MCF 10A (cell line): ENCODE results near the gene WASF3. TPM values are rescaled to one million over a fixed set of nuclear protein-coding genes. Genes with fewer than 3 reads are reported as not detected.

ENCODE experiments used
- BruUV-seq: library from RNA; stranded (reverse); fragments of 400-500 nt; replicated peaks from 2 replicates; lab custom pipeline; 2021; lab: Mats Ljungman, UMichigan
- CTCF ChIA-PET: fragments of 300-600 bp; sonication (Branson Sonifier 250); formaldehyde crosslinking; extraction: SDS; loops from one replicate; lab custom pipeline; 2021; ENCODE audit warnings: antibody characterized with exemption, inconsistent platforms; lab: Yijun Ruan, JAX
- POLR2A ChIA-PET: fragments of 300-600, 350-650 bp; sonication (Branson Sonifier 250); formaldehyde crosslinking; extraction: SDS; loops from one replicate; lab custom pipeline; 2020; ENCODE audit warnings: antibody characterized with exemption, inconsistent platforms; lab: Yijun Ruan, JAX
- DNase-seq: peaks from one replicate; pipeline ENCODE4 v3.0.0-alpha.2; 2018; ENCODE audit not compliant: unreplicated experiment
- H3K27ac Mint-ChIP-seq: one replicate; pipeline ENCODE4 v1.8.0; 2022; ENCODE audit warnings: mild to moderate bottlenecking, low read depth, mixed read lengths; ENCODE audit not compliant: unreplicated experiment
- H3K27me3 Mint-ChIP-seq: one replicate; pipeline ENCODE4 v1.8.0; 2022; ENCODE audit warnings: mixed read lengths; ENCODE audit not compliant: insufficient read depth, unreplicated experiment
- H3K36me3 Mint-ChIP-seq: one replicate; pipeline ENCODE4 v1.8.0; 2022; ENCODE audit warnings: mild to moderate bottlenecking, moderate library complexity, mixed read lengths; ENCODE audit not compliant: insufficient read depth, unreplicated experiment
- H3K4me1 Mint-ChIP-seq: one replicate; pipeline ENCODE4 v1.8.0; 2022; ENCODE audit warnings: mixed read lengths; ENCODE audit not compliant: insufficient read depth, unreplicated experiment
- H3K4me3 Mint-ChIP-seq: one replicate; pipeline ENCODE4 v1.8.0; 2022; ENCODE audit warnings: mild to moderate bottlenecking, moderate library complexity, mixed read lengths; ENCODE audit not compliant: unreplicated experiment
- H3K9me3 Mint-ChIP-seq: one replicate; pipeline ENCODE4 v1.8.0; 2022; ENCODE audit warnings: mixed read lengths; ENCODE audit not compliant: unreplicated experiment
- CTCF ChIP-seq: fragments of 200-600 bp; IDR thresholded peaks from one replicate; pipeline ENCODE4 v1.8.0; 2022; ENCODE audit warnings: antibody characterized with exemption, mild to moderate bottlenecking; ENCODE audit not compliant: unreplicated experiment
- intact Hi-C: fragments of 100-400 bp; cut with micrococcal nuclease; formaldehyde crosslinking; loops from 2 replicates; pipeline ENCODE4 v1.14.1; 2022
- total RNA-seq: library from RNA; stranded (reverse); gene quantifications from 2 replicates; pipeline ENCODE4 v1.2.3, GENCODE V29; 2022

WASF3 gene
- total RNA-seq, 1 experiment from 2014 or later, result 24.0 TPM

- no peak overlapping the region for H3K27ac Mint-ChIP-seq
- CTCF ChIA-PET, result interaction anchor here (0.6 to 0.7 kb wide), 4 partner anchors 17 to 296 kb away, joined by 3 to 6 read pairs (median 4); no protein-coding TSS in a partner anchor
Measured at GRCh38 chr13:26660185-26660584, 102.7 kb downstream of the WASF3 start.

GRCh38 chr13:26660766-26661165, 103.3 kb downstream of the WASF3 start:
- H3K9me3 Mint-ChIP-seq, result no peaks in the 10 kb centered on the region
- no TSS peak for BruUV-seq
- intact Hi-C loops, result no loop called here
- H3K27ac Mint-ChIP-seq, result no peak overlapping the region
- H3K4me3 Mint-ChIP-seq, result no peak overlapping the region
- no peak for DNase-seq
- H3K27me3 Mint-ChIP-seq, result no peaks in the 10 kb centered on the region
- H3K36me3 Mint-ChIP-seq, result peaks cover 5% of the 10 kb centered on the region
- ChIA-PET CTCF (no interaction called here), POLR2A (no interaction called here)
- peaks cover 16% of the 10 kb centered on the region for H3K4me1 Mint-ChIP-seq
- no peak for TF ChIP-seq CTCF

More at GRCh38 chr13:26660185-26660584, 102.7 kb downstream of the WASF3 start:
- no TSS peak for BruUV-seq
- Mint-ChIP-seq H3K4me1 (peaks cover 16% of the 10 kb centered on the region), H3K4me3 (no peak overlapping the region), H3K27me3 (no peaks in the 10 kb centered on the region), H3K9me3 (no peaks in the 10 kb centered on the region), H3K36me3 (peaks cover 5% of the 10 kb centered on the region)
- TF ChIP-seq CTCF, result no peak
- DNase-seq, result no peak
- intact Hi-C loops, result no loop called here
- POLR2A ChIA-PET, result no interaction called here

GRCh38 chr13:26663791-26664190, 106.3 kb downstream of the WASF3 start:
- H3K4me1 Mint-ChIP-seq, result peaks cover 16% of the 10 kb centered on the region
- TF ChIP-seq CTCF, result no peak
- ChIA-PET CTCF (interaction anchor here (0.6 to 1.5 kb wide), 3 partner anchors 35 to 479 kb away, joined by 3 to 4 read pairs (median 3); no protein-coding TSS in a partner anchor), POLR2A (interaction anchor here (0.7 to 1.8 kb wide), 2 partner anchors 47 to 319 kb away, joined by 3 to 4 read pairs; no protein-coding TSS in a partner anchor)
- H3K27me3 Mint-ChIP-seq, result no peaks in the 10 kb centered on the region
- no peaks in the 10 kb centered on the region for H3K9me3 Mint-ChIP-seq
- peaks cover 5% of the 10 kb centered on the region for H3K36me3 Mint-ChIP-seq
- intact Hi-C loops, result no loop called here
- no TSS peak for BruUV-seq
- peak overlapping the region; percentile 44 for H3K27ac Mint-ChIP-seq
- DNase-seq, result peak; percentile 28
- no peak overlapping the region for H3K4me3 Mint-ChIP-seq

- intact Hi-C loops, result no loop called here
- no peak for DNase-seq
- ChIA-PET CTCF (interaction anchor here (0.6 to 1.5 kb wide), 3 partner anchors 34 to 479 kb away, joined by 3 to 4 read pairs (median 3); no protein-coding TSS in a partner anchor), POLR2A (interaction anchor here (1.8 kb wide), 1 partner anchor 47 kb away, joined by 4 read pairs; no protein-coding TSS in a partner anchor)
- Mint-ChIP-seq H3K4me1 (peaks cover 16% of the 10 kb centered on the region), H3K27me3 (no peaks in the 10 kb centered on the region), H3K27ac (peak overlapping the region; percentile 44), H3K9me3 (no peaks in the 10 kb centered on the region), H3K4me3 (no peak overlapping the region), H3K36me3 (peaks cover 5% of the 10 kb centered on the region)
- TF ChIP-seq CTCF, result no peak
- BruUV-seq, result no TSS peak
Measured at GRCh38 chr13:26664286-26664685, 106.8 kb downstream of the WASF3 start.
